Prostate gland (tissue), 2 donors: Measurements from ENCODE around the gene EXD2. TPM values are rescaled to one million over a fixed set of nuclear protein-coding genes. Genes with fewer than 3 reads are reported as not detected.

ENCODE experiments used
- DNase-seq: peaks from one replicate; pipeline ENCODE4 v3.0.0-alpha.2; 2019; ENCODE audit warnings: low spot score
- H3K27ac ChIP-seq, 2 donors: fragments of 200-600 bp; sonication (generic); 2 replicates each; pipeline ENCODE4 v1.5.1; 2017 to 2019
- H3K27me3 ChIP-seq: fragments of 200-600 bp; sonication (generic); replicated peaks from 2 replicates; pipeline ENCODE4 v1.5.1; 2019; ENCODE audit not compliant: insufficient read depth
- H3K36me3 ChIP-seq, 2 donors: fragments of 200-600 bp; sonication (generic); 1 replicate in 1 of 2; 2 replicates in 1 of 2; pipeline versions ENCODE4 v1.5.1 to v1.8.1; 2017 to 2019
- H3K4me1 ChIP-seq: fragments of 200-600 bp; sonication (generic); replicated peaks from 2 replicates; pipeline ENCODE4 v1.5.1; 2019
- H3K4me3 ChIP-seq, 2 donors: fragments of 200-600 bp; sonication (generic); 2 replicates each; pipeline ENCODE4 v1.5.1; 2017 to 2019
- H3K9me3 ChIP-seq: fragments of 200-600 bp; sonication (generic); 2 replicates; pipeline ENCODE4 v1.5.1; 2017
- CTCF ChIP-seq, 4 experiments: fragments of 200-600 bp in 2 of 4; fragments of 450-650 bp in 2 of 4; sonication (generic) in 2 of 4; IDR thresholded peaks; 1 replicate in 3 of 4; 2 replicates in 1 of 4; pipeline ENCODE4 v1.5.1; 2016 to 2019; ENCODE audit warnings: antibody characterized with exemption in 4 of 4, mild to moderate bottlenecking in 2 of 4, moderate library complexity in 2 of 4
- POLR2A ChIP-seq: fragments of 450-650 bp; IDR thresholded peaks from one replicate; pipeline ENCODE4 v1.6.1; 2016; ENCODE audit warnings: antibody characterized with exemption, mild to moderate bottlenecking
- POLR2AphosphoS5 ChIP-seq: sonication (generic); formaldehyde crosslinking; IDR thresholded peaks from one replicate; pipeline ENCODE4 v1.6.1; 2017; ENCODE audit warnings: antibody characterized with exemption
- WGBS: methylation state at CpG from one replicate; pipeline ENCODE4 v1.1.5; 2018; 5-methylcytosine and 5-hydroxymethylcytosine counted together
- intact Hi-C: fragments of 100-400 bp; cut with DNase I; formaldehyde crosslinking; loops from one replicate; pipeline ENCODE4 v1.14.2; 2022
- total RNA-seq, 2 donors: library from RNA; depleted of rRNA; stranded (reverse); fragments of >200 nt; gene quantifications; one replicate each; pipeline ENCODE4 v1.1.0, GENCODE V29; 2016

EXD2 gene
- total RNA-seq, 2 donors from 2014 or later: 22.7 to 25.3 TPM

- DNase-seq: no peak
- intact Hi-C loops: no loop called here
- H3K9me3 ChIP-seq: no peaks in the 10 kb centered on the region
- TF ChIP-seq CTCF (IDR thresholded peaks at IDR 0.05): no peak
- TF ChIP-seq POLR2A: no peak
- TF ChIP-seq POLR2AphosphoS5: no peak
- 0% methylated on average over 59 of the region's 78 CpGs for WGBS
- no peaks in the 10 kb centered on the region for H3K4me1 ChIP-seq
- no peaks in the 10 kb centered on the region for H3K27me3 ChIP-seq
- H3K36me3 ChIP-seq: no peaks in the 10 kb centered on the region
- H3K4me3 ChIP-seq: peak overlapping the region; percentile 39 to 54
- H3K27ac ChIP-seq: no peak overlapping the region
Measured at GRCh38 chr14:69260190-69260860, 69.0 kb downstream of the EXD2 start.

GRCh38 chr14:69260861-69261564 lies 69.7 kb downstream of the EXD2 start:
- no peak for TF ChIP-seq POLR2A
- no peak for TF ChIP-seq POLR2AphosphoS5
- peak; percentile 44 to 75 (median 65) for TF ChIP-seq CTCF (IDR thresholded peaks at IDR 0.05)
- peak; percentile 14 for DNase-seq
- Histone ChIP-seq H3K9me3 (no peaks in the 10 kb centered on the region), H3K27ac (no peak overlapping the region), H3K4me1 (no peaks in the 10 kb centered on the region), H3K4me3 (peak overlapping the region; percentile 39 to 54), H3K27me3 (no peaks in the 10 kb centered on the region), H3K36me3 (no peaks in the 10 kb centered on the region)
- 2% methylated on average over 36 of the region's 64 CpGs for WGBS
- intact Hi-C loops: no loop called here

- no peaks in the 10 kb centered on the region for H3K4me1 ChIP-seq
- no peak for DNase-seq
- no peak overlapping the region for H3K27ac ChIP-seq
- 65% methylated on average over 5 of the region's 5 CpGs for WGBS
- TF ChIP-seq POLR2A (no peak), POLR2AphosphoS5 (no peak), CTCF (IDR thresholded peaks at IDR 0.05) (no peak)
- intact Hi-C loops: no loop called here
- no peaks in the 10 kb centered on the region for H3K27me3 ChIP-seq
- peak overlapping the region in 1 of 2 donors; percentile 54 for H3K4me3 ChIP-seq
- no peaks in the 10 kb centered on the region for H3K9me3 ChIP-seq
- no peaks in the 10 kb centered on the region for H3K36me3 ChIP-seq
Measured at GRCh38 chr14:69261761-69262331, 70.5 kb downstream of the EXD2 start.

GRCh38 chr14:69262516-69262915 lies 71.2 kb downstream of the EXD2 start:
- Histone ChIP-seq H3K27ac (no peak overlapping the region), H3K4me3 (no peak overlapping the region), H3K27me3 (no peaks in the 10 kb centered on the region), H3K36me3 (no peaks in the 10 kb centered on the region), H3K4me1 (no peaks in the 10 kb centered on the region), H3K9me3 (no peaks in the 10 kb centered on the region)
- TF ChIP-seq POLR2AphosphoS5: no peak
- no peak for TF ChIP-seq CTCF (IDR thresholded peaks at IDR 0.05)
- TF ChIP-seq POLR2A: no peak
- intact Hi-C loops: no loop called here
- WGBS: 88% methylated on average over 3 of the region's 3 CpGs
- no peak for DNase-seq
